OCI-LY7 (cell line): Measurements from ENCODE around the gene CGNL1. TPM values are rescaled to one million over a fixed set of nuclear protein-coding genes. Genes with fewer than 3 reads are reported as not detected.

Experiments used
- BruUV-seq: library from RNA; stranded (reverse); fragments of 400-500 nt; replicated peaks from 2 replicates; lab custom pipeline; 2021; lab: Mats Ljungman, UMichigan
- CTCF ChIA-PET: fragments of 300-600 bp; sonication (Branson Sonifier 250); formaldehyde crosslinking; loops from one replicate; lab custom pipeline; 2022; ENCODE audit warnings: antibody characterized with exemption; ENCODE audit not compliant: unreplicated experiment; lab: Charles Lee
- POLR2A ChIA-PET: fragments of 300-600 bp; sonication (Branson Sonifier 250); formaldehyde crosslinking; loops from one replicate; lab custom pipeline; 2022; ENCODE audit warnings: antibody characterized with exemption; lab: Charles Lee
- DNase-seq: peaks from one replicate; pipeline ENCODE4 v3.0.0-alpha.2; 2015; ENCODE audit warnings: low spot score
- H2AFZ ChIP-seq: fragments of 200-600 bp; sonication (generic), shearing (Covaris generic); 2 replicates; pipeline ENCODE4 v1.6.1; 2014; ENCODE audit warnings: mild to moderate bottlenecking, antibody characterized with exemption, low read length, moderate library complexity
- H3K27ac ChIP-seq: fragments of 200-600 bp; sonication (generic); 2 replicates; pipeline ENCODE4 v1.5.1; 2014; ENCODE audit warnings: mixed run types, low read depth, mild to moderate bottlenecking, moderate library complexity, low read length, inconsistent platforms; ENCODE audit not compliant: poor library complexity, severe bottlenecking
- H3K36me3 ChIP-seq: fragments of 200-600 bp; sonication (generic); 2 replicates; pipeline ENCODE4 v1.6.1; 2014; ENCODE audit warnings: mild to moderate bottlenecking, antibody characterized with exemption, low read length, moderate library complexity, mixed read lengths; ENCODE audit not compliant: insufficient read depth
- H3K4me1 ChIP-seq: fragments of 200-600 bp; sonication (generic); 2 replicates; pipeline ENCODE4 v1.5.1; 2014; ENCODE audit warnings: mild to moderate bottlenecking, low read length; ENCODE audit not compliant: insufficient read depth, poor library complexity, severe bottlenecking
- H3K4me2 ChIP-seq: fragments of 200-600 bp; sonication (generic); 2 replicates; pipeline ENCODE4 v1.6.1; 2014; ENCODE audit warnings: mild to moderate bottlenecking, low read length
- H3K4me3 ChIP-seq: fragments of 200-600 bp; sonication (generic); 2 replicates; pipeline ENCODE4 v1.5.1; 2014; ENCODE audit warnings: mild to moderate bottlenecking, low read depth, low read length; ENCODE audit not compliant: poor library complexity, severe bottlenecking
- H3K79me2 ChIP-seq: fragments of 200-600 bp; sonication (generic); 2 replicates; pipeline ENCODE4 v1.6.1; 2016; ENCODE audit warnings: low read depth, mild to moderate bottlenecking, low read length, moderate library complexity, mixed read lengths; ENCODE audit not compliant: insufficient read depth
- H3K9me2 ChIP-seq: fragments of 200-600 bp; sonication (generic); 2 replicates; pipeline ENCODE4 v1.6.1; 2016; ENCODE audit warnings: mild to moderate bottlenecking, low read length, mixed read lengths; ENCODE audit not compliant: insufficient read depth
- H3K9me3 ChIP-seq: fragments of 200-600 bp; sonication (generic); 2 replicates; pipeline ENCODE4 v1.6.1; 2014; ENCODE audit warnings: mild to moderate bottlenecking, mixed run types, low read length, mixed read lengths
- H4K20me1 ChIP-seq: fragments of 200-600 bp; sonication (generic); 2 replicates; pipeline ENCODE4 v1.6.1; 2014; ENCODE audit warnings: mild to moderate bottlenecking, antibody characterized with exemption, low read length, moderate library complexity, mixed read lengths; ENCODE audit not compliant: insufficient read depth
- CTCF ChIP-seq: fragments of 200-600 bp; sonication (generic); conservative IDR thresholded peaks from 2 replicates; pipeline ENCODE4 v1.5.1; 2014; ENCODE audit warnings: mild to moderate bottlenecking, antibody characterized with exemption, low read length, moderate library complexity, mixed read lengths
- EZH2phosphoT487 ChIP-seq: fragments of 200-600 bp; sonication (generic); IDR thresholded peaks from 2 replicates; pipeline ENCODE4 v1.6.1; 2018; ENCODE audit warnings: low read depth, borderline replicate concordance, mild to moderate bottlenecking, mixed run types, antibody characterized with exemption, low read length, moderate library complexity, mixed read lengths
- intact Hi-C: fragments of 100-400 bp; cut with micrococcal nuclease; formaldehyde crosslinking; loops from one replicate; pipeline ENCODE4 v1.10.0; 2022; ENCODE audit not compliant: unreplicated experiment
- total RNA-seq, 2 experiments: library from RNA; depleted of rRNA in 1 of 2; stranded (reverse); fragments of >200 nt in 1 of 2; shearing (Covaris generic) in 1 of 2; gene quantifications; 2 replicates each; pipeline ENCODE4 v1.2.3, GENCODE V29; 2014 to 2022

The CGNL1 gene
- total RNA-seq, 2 experiments from 2014 or later = 0.04 TPM; not detected in 1

- no peaks in the 10 kb centered on the region for H3K9me2 ChIP-seq
- TF ChIP-seq EZH2phosphoT487 = no peak
- no peak for TF ChIP-seq CTCF
- no peaks in the 10 kb centered on the region for H3K9me3 ChIP-seq
- no peaks in the 10 kb centered on the region for H3K79me2 ChIP-seq
- no TSS peak for BruUV-seq
- no peaks in the 10 kb centered on the region for H4K20me1 ChIP-seq
- ChIA-PET POLR2A (interaction anchor here (0.6 kb wide), 1 partner anchor 1535 kb away, joined by 3 read pairs; no protein-coding TSS in a partner anchor), CTCF (no interaction called here)
- DNase-seq = no peak
- no peak overlapping the region for H3K4me3 ChIP-seq
- intact Hi-C loops = no loop called here
- no peak overlapping the region for H3K27ac ChIP-seq
- H2AFZ ChIP-seq = no peak overlapping the region
- no peak overlapping the region for H3K4me2 ChIP-seq
- H3K4me1 ChIP-seq = no peaks in the 10 kb centered on the region
- H3K36me3 ChIP-seq = no peaks in the 10 kb centered on the region
Observed at GRCh38 chr15:57427367-57427821, 51.1 kb downstream of the CGNL1 start.

GRCh38 chr15:57432141-57432741 lies 55.9 kb downstream of the CGNL1 start:
- TF ChIP-seq CTCF = no peak
- TF ChIP-seq EZH2phosphoT487 = no peak
- CTCF ChIA-PET = no interaction called here
- Histone ChIP-seq H3K4me2 (no peak overlapping the region), H3K4me3 (no peak overlapping the region), H3K4me1 (no peaks in the 10 kb centered on the region), H4K20me1 (no peaks in the 10 kb centered on the region), H3K9me3 (no peaks in the 10 kb centered on the region), H3K9me2 (no peaks in the 10 kb centered on the region), H2AFZ (no peak overlapping the region), H3K79me2 (no peaks in the 10 kb centered on the region), H3K27ac (no peak overlapping the region), H3K36me3 (no peaks in the 10 kb centered on the region)
- POLR2A ChIA-PET = interaction anchor here (0.6 kb wide), 2 partner anchors 21 to 81 kb away, joined by 3 to 4 read pairs; no protein-coding TSS in a partner anchor
- intact Hi-C loops = no loop called here
- BruUV-seq = no TSS peak
- no peak for DNase-seq

- CTCF ChIA-PET = no interaction called here
- no peak overlapping the region for H3K27ac ChIP-seq
- no peaks in the 10 kb centered on the region for H3K79me2 ChIP-seq
- TF ChIP-seq EZH2phosphoT487 (no peak), CTCF (no peak)
- H4K20me1 ChIP-seq = no peaks in the 10 kb centered on the region
- H3K4me2 ChIP-seq = no peak overlapping the region
- BruUV-seq = no TSS peak
- H3K4me1 ChIP-seq = no peaks in the 10 kb centered on the region
- no peak for DNase-seq
- H3K4me3 ChIP-seq = no peak overlapping the region
- intact Hi-C loops = no loop called here
- no peaks in the 10 kb centered on the region for H3K36me3 ChIP-seq
- POLR2A ChIA-PET = no interaction called here
- no peaks in the 10 kb centered on the region for H3K9me3 ChIP-seq
- H2AFZ ChIP-seq = no peak overlapping the region
- no peaks in the 10 kb centered on the region for H3K9me2 ChIP-seq
Observed at GRCh38 chr15:57436166-57436565, 59.9 kb downstream of the CGNL1 start.
